ENCODE measurements around the gene DDX46. TPM values are rescaled to one million over a fixed set of nuclear protein-coding genes. Genes with fewer than 3 reads are reported as not detected.

DDX46 gene
- total RNA-seq, 3 donors from 2014 or later (not counting 1 experiment from before 2014, with no cell fraction given): 61.4 to 74.8 (median 67.2) TPM

- H3K4me3 ChIP-seq (ENCODE audit: low read length): no peak overlapping the region
- no peaks in the 10 kb centered on the region for H3K9me3 ChIP-seq (ENCODE audit: control insufficient read depth, insufficient read depth, low read length)
- H3K36me3 ChIP-seq (ENCODE audit: control insufficient read depth, insufficient read depth, low read length): peaks cover 74% of the 10 kb centered on the region
- DNase-seq (no peak), ATAC-seq (no peak)
- peaks cover 0 to 6% of the 10 kb centered on the region in 2 donors for H3K4me1 Mint-ChIP-seq
- H3K27me3 Mint-ChIP-seq (ENCODE audit: low read depth in 2 of 2): no peaks in the 10 kb centered on the region
- H3K27ac Mint-ChIP-seq: no peak overlapping the region
- H3K27me3 ChIP-seq (ENCODE audit: control insufficient read depth, insufficient read depth, low read length): no peaks in the 10 kb centered on the region
- no peaks in the 10 kb centered on the region for H3K9me3 Mint-ChIP-seq
- intact Hi-C loops (cut with micrococcal nuclease): no loop called here
- no peak overlapping the region for H3K27ac ChIP-seq (ENCODE audit: low read length)
- H3K4me3 Mint-ChIP-seq: no peak overlapping the region
- H3K36me3 Mint-ChIP-seq: peaks cover 26% of the 10 kb centered on the region
- no peaks in the 10 kb centered on the region for H3K4me1 ChIP-seq (ENCODE audit: control insufficient read depth, insufficient read depth, low read length)
- TF ChIP-seq, protein P1, sequence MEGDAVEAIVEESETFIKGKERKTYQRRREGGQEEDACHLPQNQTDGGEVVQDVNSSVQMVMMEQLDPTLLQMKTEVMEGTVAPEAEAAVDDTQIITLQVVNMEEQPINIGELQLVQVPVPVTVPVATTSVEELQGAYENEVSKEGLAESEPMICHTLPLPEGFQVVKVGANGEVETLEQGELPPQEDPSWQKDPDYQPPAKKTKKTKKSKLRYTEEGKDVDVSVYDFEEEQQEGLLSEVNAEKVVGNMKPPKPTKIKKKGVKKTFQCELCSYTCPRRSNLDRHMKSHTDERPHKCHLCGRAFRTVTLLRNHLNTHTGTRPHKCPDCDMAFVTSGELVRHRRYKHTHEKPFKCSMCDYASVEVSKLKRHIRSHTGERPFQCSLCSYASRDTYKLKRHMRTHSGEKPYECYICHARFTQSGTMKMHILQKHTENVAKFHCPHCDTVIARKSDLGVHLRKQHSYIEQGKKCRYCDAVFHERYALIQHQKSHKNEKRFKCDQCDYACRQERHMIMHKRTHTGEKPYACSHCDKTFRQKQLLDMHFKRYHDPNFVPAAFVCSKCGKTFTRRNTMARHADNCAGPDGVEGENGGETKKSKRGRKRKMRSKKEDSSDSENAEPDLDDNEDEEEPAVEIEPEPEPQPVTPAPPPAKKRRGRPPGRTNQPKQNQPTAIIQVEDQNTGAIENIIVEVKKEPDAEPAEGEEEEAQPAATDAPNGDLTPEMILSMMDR (IDR thresholded peaks at IDR 0.05): no peak
- WGBS (ENCODE audit: insufficient coverage): 98% methylated on average over 7 of the region's 8 CpGs
Observed at GRCh38 chr5:134794819-134795218, 36.2 kb downstream of the DDX46 start.

DNA sequence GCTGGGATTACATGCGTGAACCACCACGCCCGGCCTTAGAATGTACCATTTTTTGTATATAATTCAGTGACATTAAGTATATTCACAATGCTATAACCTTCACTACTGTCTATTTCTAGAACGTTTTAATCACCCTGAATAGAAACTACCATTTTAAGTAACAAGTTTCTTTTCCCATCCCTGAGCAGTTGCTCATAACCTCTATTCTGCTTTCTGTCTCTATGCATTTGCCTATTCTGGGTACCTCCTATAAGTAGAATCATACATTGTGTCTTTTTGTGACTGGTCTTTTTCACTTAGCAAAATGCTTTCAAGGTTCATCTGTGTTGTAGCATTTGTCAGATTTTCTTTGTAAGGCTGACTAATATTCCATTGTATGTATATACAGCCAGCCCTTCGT, 39.9 kb downstream of the DDX46 start:
- H3K9me3 ChIP-seq (ENCODE audit: control insufficient read depth, insufficient read depth, low read length): no peaks in the 10 kb centered on the region
- no peak overlapping the region for H3K4me3 ChIP-seq (ENCODE audit: low read length)
- WGBS (ENCODE audit: insufficient coverage): 70% methylated on average over 1 of the region's 5 CpGs
- no peaks in the 10 kb centered on the region for H3K27me3 ChIP-seq (ENCODE audit: control insufficient read depth, insufficient read depth, low read length)
- no peaks in the 10 kb centered on the region for H3K9me3 Mint-ChIP-seq
- H3K27me3 Mint-ChIP-seq (ENCODE audit: low read depth in 2 of 2): no peaks in the 10 kb centered on the region
- H3K4me1 Mint-ChIP-seq: peaks cover 0 to 6% of the 10 kb centered on the region in 2 donors
- ATAC-seq: no peak
- DNase-seq: no peak
- H3K27ac ChIP-seq (ENCODE audit: low read length): no peak overlapping the region
- H3K27ac Mint-ChIP-seq: peak overlapping the region in 1 of 2 donors; percentile 17
- peaks cover 55% of the 10 kb centered on the region for H3K36me3 ChIP-seq (ENCODE audit: control insufficient read depth, insufficient read depth, low read length)
- no peak overlapping the region for H3K4me3 Mint-ChIP-seq
- intact Hi-C loops (cut with micrococcal nuclease): no loop called here
- peaks cover 19% of the 10 kb centered on the region for H3K36me3 Mint-ChIP-seq
- TF ChIP-seq, protein P1 (IDR thresholded peaks at IDR 0.05): no peak
- no peaks in the 10 kb centered on the region for H3K4me1 ChIP-seq (ENCODE audit: control insufficient read depth, insufficient read depth, low read length)

DNA sequence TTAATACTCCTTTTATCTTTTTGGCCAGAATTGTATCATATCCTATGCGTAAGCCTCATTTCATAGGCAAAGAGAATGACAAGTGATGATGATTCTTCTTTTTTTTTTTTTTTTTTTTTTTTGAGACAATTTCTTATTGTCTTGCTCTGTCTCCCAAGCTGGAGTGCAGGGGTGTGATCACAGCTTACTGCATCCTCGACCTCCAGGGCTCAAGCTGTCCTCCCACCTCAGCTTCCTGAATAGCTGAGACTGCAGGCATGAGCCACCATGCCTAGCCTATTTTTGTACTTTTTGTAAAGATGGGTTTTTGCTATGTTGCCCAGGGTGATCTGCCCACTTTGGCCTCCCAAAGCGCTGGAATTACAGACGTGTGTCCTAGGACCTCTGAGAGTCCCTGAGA, 45.2 kb downstream of the DDX46 start:
- intact Hi-C loops (cut with micrococcal nuclease): no loop called here
- Histone ChIP-seq H3K27me3 (ENCODE audit: control insufficient read depth, insufficient read depth, low read length) (no peaks in the 10 kb centered on the region), H3K4me3 (ENCODE audit: low read length) (no peak overlapping the region), H3K36me3 (ENCODE audit: control insufficient read depth, insufficient read depth, low read length) (peaks cover 39% of the 10 kb centered on the region), H3K9me3 (ENCODE audit: control insufficient read depth, insufficient read depth, low read length) (no peaks in the 10 kb centered on the region), H3K4me1 (ENCODE audit: control insufficient read depth, insufficient read depth, low read length) (no peaks in the 10 kb centered on the region), H3K27ac (ENCODE audit: low read length) (no peak overlapping the region)
- 97% methylated on average over 4 of the region's 4 CpGs for WGBS (ENCODE audit: insufficient coverage)
- no peaks in the 10 kb centered on the region for H3K9me3 Mint-ChIP-seq
- no peak overlapping the region for H3K27ac Mint-ChIP-seq
- no peak for DNase-seq
- ATAC-seq: no peak
- peaks cover 3% of the 10 kb centered on the region for H3K36me3 Mint-ChIP-seq
- H3K4me3 Mint-ChIP-seq: no peak overlapping the region
- H3K4me1 Mint-ChIP-seq: no peaks in the 10 kb centered on the region
- H3K27me3 Mint-ChIP-seq (ENCODE audit: low read depth in 2 of 2): no peaks in the 10 kb centered on the region
- TF ChIP-seq, protein P1 (IDR thresholded peaks at IDR 0.05): no peak

DNA sequence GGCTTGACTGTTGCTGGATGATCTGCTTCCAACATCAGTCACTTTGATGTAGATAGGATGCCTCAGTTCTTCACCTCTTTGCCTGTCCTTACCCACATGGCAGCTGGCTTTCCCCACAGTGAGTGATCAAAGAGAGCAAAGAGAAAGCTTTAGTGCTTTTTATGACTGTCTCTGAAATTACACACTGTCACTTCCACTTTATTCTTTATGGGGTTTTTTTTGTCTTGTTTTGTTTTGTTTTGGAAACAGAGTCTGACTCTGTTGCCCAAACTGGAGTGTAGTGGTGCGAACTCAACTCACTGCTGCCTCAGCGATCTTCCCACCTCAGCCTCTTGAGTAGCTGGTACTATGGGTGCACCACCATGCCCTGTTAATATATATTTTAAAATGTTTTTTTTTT, 54.8 kb downstream of the DDX46 start:
- peaks cover 45% of the 10 kb centered on the region for H3K36me3 ChIP-seq (ENCODE audit: control insufficient read depth, insufficient read depth, low read length)
- intact Hi-C loops (cut with micrococcal nuclease): no loop called here
- Mint-ChIP-seq H3K4me1 (peaks cover 5 to 7% of the 10 kb centered on the region in 2 donors), H3K27me3 (ENCODE audit: low read depth in 2 of 2) (no peaks in the 10 kb centered on the region), H3K36me3 (peaks cover 7% of the 10 kb centered on the region), H3K4me3 (no peak overlapping the region), H3K27ac (peak overlapping the region in 1 of 2 donors; percentile 23), H3K9me3 (no peaks in the 10 kb centered on the region)
- DNase-seq (peak in 1 of 2 donors; percentile 31), ATAC-seq (peak in 2 of 3 donors; percentile 17 to 53)
- WGBS (ENCODE audit: insufficient coverage): 47% methylated on average over 2 of the region's 2 CpGs
- no peaks in the 10 kb centered on the region for H3K27me3 ChIP-seq (ENCODE audit: control insufficient read depth, insufficient read depth, low read length)
- H3K4me1 ChIP-seq (ENCODE audit: control insufficient read depth, insufficient read depth, low read length): peaks cover 8% of the 10 kb centered on the region
- H3K27ac ChIP-seq (ENCODE audit: low read length): no peak overlapping the region
- no peak overlapping the region for H3K4me3 ChIP-seq (ENCODE audit: low read length)
- H3K9me3 ChIP-seq (ENCODE audit: control insufficient read depth, insufficient read depth, low read length): no peaks in the 10 kb centered on the region
- TF ChIP-seq, protein P1 (IDR thresholded peaks at IDR 0.05): no peak
